Left lung (tissue), 14 donors: Measurements from ENCODE around the gene GABRR1. TPM values are rescaled to one million over a fixed set of nuclear protein-coding genes. Genes with fewer than 3 reads are reported as not detected.

Experiments used
- ATAC-seq: fragments of 200-7000 bp; cut with Tn5 transposase; one replicate; pipeline ENCODE4 v1.9.1; 2020; ENCODE audit warnings: moderate library complexity
- DNase-seq, 4 donors: peaks; one replicate each; pipeline ENCODE4 v3.0.0-alpha.2; 2013 to 2020
- H3K27ac ChIP-seq, 2 donors: fragments of 200-600 bp; sonication (generic) in 1 of 2; one replicate each; pipeline versions ENCODE4 v1.5.0 to v1.8.0; 2020 to 2021
- H3K27me3 ChIP-seq, 2 donors: fragments of 200-600 bp; sonication (generic) in 1 of 2; one replicate each; pipeline versions ENCODE4 v1.5.0 to v1.8.0; 2020 to 2021
- H3K36me3 ChIP-seq, 2 donors: fragments of 200-600 bp; sonication (generic) in 1 of 2; one replicate each; pipeline versions ENCODE4 v1.5.0 to v1.8.0; 2020 to 2021
- H3K4me1 ChIP-seq, 2 donors: fragments of 200-600 bp; one replicate each; pipeline ENCODE4 v1.8.0; 2021
- H3K4me3 ChIP-seq, 2 donors: fragments of 200-600 bp; sonication (generic) in 1 of 2; one replicate each; pipeline versions ENCODE4 v1.5.0 to v1.8.0; 2020 to 2021; ENCODE audit warnings: mild to moderate bottlenecking in 1 of 2
- H3K9me3 ChIP-seq, 2 donors: fragments of 200-600 bp; sonication (generic) in 1 of 2; one replicate each; pipeline versions ENCODE4 v1.5.0 to v1.8.0; 2020 to 2021
- intact Hi-C, 2 donors: fragments of 100-400 bp; cut with DNase I; formaldehyde crosslinking; loops; one replicate each; pipeline versions ENCODE4 v1.11.2 to v1.14.2; 2022
- long read RNA-seq, 12 donors: library from polyadenylated mRNA in 2 of 12; unstranded in 2 of 12; transcript quantifications; one replicate each; pipeline ENCODE4 v2.0.0 and lab custom pipeline, GENCODE V29; 2019 to 2026
- polyA plus RNA-seq, 6 donors: library from polyadenylated mRNA; unstranded; fragments of 120-200 nt; gene quantifications; one replicate each; pipeline ENCODE4 v1.2.1, GENCODE V29; 2013; ENCODE audit not compliant: insufficient read length in 6 of 6
- total RNA-seq, 2 donors: library from RNA; stranded (reverse); fragmentation: NEBNext Ultra II Directional; extraction: Animal tissue kit (Norgen Biotek cat#: 25700); gene quantifications; one replicate each; pipeline ENCODE4 v1.2.1, GENCODE V29; 2021
- TF ChIP-seq, protein P1 (sequence below), 2 donors: fragments of 200-600 bp; sonication (generic) in 1 of 2; IDR thresholded peaks; one replicate each; pipeline versions ENCODE4 v1.5.0 to v1.8.0; 2021; ENCODE audit warnings: antibody characterized with exemption in 2 of 2
- donor health status: DM: no; HTN: yes; CAD: no.
- donor health status: DM: no; HTN: no; CAD: no.

Gene GABRR1
- not detected for total RNA-seq
- polyA plus RNA-seq = not detected
- long read RNA-seq, donor 1 = 0 reads
- long read RNA-seq, donor 2 = 0 reads
- long read RNA-seq, donor 3 = 0 reads
- long read RNA-seq, donor 4 = 0 reads
- long read RNA-seq, donor 5 = 0 reads
- long read RNA-seq, donor 6 = 0 reads
- long read RNA-seq, donor 7 = 0 reads
- long read RNA-seq, donor 8 = 0 reads
- long read RNA-seq, donor 9 = 0 reads
- long read RNA-seq, donor 10 = 0 reads
- long read RNA-seq, donor 11 = 0 reads
- long read RNA-seq, donor 12 = 0 reads

DNA sequence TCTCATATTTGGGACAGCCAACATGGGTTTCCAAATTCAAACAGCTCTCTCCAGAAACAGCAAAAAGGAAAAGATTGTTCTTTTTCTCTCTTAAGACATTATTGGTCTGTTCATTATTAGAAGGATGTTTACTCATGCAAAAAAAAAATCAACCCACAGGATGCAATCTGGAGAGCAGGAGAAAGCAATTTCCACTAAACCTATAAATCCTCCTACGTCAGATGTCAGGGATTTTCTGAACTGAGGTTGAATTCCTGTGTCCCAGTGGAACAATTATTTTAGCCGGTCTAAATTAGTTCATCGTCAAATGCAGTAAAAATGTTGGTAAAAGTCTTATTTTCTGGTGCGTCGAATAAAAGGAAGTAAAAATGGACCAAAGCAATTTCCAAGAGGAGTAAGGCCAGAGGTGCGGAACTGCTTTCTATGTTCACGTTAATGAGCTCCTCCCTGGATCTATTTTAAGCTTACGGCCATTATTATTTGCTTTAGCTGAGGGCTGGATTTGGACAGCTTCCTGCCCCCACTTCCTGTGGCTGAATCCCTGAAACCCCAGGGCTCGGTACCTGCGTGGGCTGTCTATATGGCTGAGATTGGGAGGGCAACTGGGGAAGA lies at the start of gene GABRR1:
Gene GABRR1 (minus strand): TSS at position 60 of the 612 bp plus-strand sequence. CDS start 36 bp downstream, at position 24.
- Histone ChIP-seq H3K27me3 (no peaks in the 10 kb centered on the region), H3K4me1 (no peaks in the 10 kb centered on the region), H3K4me3 (no peak within 1 kb of the TSS), H3K9me3 (no peaks in the 10 kb centered on the region), H3K36me3 (no peaks in the 10 kb centered on the region), H3K27ac (no peak within 1 kb of the TSS)
- intact Hi-C loops = no loop called here
- TF ChIP-seq, protein P1, sequence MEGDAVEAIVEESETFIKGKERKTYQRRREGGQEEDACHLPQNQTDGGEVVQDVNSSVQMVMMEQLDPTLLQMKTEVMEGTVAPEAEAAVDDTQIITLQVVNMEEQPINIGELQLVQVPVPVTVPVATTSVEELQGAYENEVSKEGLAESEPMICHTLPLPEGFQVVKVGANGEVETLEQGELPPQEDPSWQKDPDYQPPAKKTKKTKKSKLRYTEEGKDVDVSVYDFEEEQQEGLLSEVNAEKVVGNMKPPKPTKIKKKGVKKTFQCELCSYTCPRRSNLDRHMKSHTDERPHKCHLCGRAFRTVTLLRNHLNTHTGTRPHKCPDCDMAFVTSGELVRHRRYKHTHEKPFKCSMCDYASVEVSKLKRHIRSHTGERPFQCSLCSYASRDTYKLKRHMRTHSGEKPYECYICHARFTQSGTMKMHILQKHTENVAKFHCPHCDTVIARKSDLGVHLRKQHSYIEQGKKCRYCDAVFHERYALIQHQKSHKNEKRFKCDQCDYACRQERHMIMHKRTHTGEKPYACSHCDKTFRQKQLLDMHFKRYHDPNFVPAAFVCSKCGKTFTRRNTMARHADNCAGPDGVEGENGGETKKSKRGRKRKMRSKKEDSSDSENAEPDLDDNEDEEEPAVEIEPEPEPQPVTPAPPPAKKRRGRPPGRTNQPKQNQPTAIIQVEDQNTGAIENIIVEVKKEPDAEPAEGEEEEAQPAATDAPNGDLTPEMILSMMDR (IDR thresholded peaks at IDR 0.05) = no peak
- DNase-seq (no peak), ATAC-seq (no peak)

DNA sequence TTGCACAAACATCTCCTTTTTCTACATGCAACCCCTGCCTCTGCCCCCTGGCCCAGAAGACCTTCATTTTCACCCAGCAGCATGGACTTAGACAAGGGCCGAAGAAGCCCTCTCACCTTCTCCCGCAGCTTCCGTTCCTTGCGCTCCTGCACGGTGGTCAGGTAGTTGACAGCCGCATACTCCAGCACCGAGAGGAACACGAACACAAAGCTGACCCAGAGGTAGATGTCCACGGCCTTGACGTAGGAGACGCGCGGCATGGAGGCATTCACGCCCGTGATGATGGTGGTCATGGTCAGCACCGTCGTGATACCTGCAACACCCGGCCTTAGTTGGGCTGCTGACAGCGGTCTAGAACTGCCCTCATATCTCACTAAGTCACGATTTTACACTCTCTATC lies 47.1 kb upstream of the GABRR1 start:
- Histone ChIP-seq H3K36me3 (no peaks in the 10 kb centered on the region), H3K27ac (no peak overlapping the region), H3K27me3 (no peaks in the 10 kb centered on the region), H3K4me3 (no peak overlapping the region), H3K4me1 (no peaks in the 10 kb centered on the region), H3K9me3 (no peaks in the 10 kb centered on the region)
- ATAC-seq = no peak
- intact Hi-C loops = no loop called here
- DNase-seq = no peak
- TF ChIP-seq, protein P1 (IDR thresholded peaks at IDR 0.05) = no peak

DNA sequence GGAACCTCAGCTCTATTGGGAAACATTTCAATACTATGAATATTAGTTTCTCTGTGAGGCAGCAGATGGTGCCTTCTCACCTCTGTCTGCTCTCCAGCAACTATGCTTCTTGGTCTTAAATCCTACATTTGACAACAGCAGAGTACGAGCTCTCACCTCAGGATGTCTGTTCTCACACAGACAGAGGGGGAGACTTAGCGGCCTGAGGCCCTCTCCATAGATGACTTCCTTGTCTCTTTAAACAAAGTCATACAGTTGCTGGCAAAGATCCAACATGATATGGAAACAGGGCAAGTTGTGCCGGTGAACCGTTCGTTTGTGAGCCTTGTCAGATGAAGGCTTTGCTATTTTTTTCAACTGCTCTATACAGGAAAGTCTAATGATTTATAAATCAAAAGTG lies 43.7 kb upstream of the GABRR1 start:
- Histone ChIP-seq H3K27ac (no peak overlapping the region), H3K9me3 (no peaks in the 10 kb centered on the region), H3K4me3 (no peak overlapping the region), H3K36me3 (no peaks in the 10 kb centered on the region), H3K4me1 (no peaks in the 10 kb centered on the region), H3K27me3 (no peaks in the 10 kb centered on the region)
- intact Hi-C loops = no loop called here
- DNase-seq (peak in 2 of 4 donors; percentile 11 to 12), ATAC-seq (no peak)
- TF ChIP-seq, protein P1 (IDR thresholded peaks at IDR 0.05) = no peak

DNA sequence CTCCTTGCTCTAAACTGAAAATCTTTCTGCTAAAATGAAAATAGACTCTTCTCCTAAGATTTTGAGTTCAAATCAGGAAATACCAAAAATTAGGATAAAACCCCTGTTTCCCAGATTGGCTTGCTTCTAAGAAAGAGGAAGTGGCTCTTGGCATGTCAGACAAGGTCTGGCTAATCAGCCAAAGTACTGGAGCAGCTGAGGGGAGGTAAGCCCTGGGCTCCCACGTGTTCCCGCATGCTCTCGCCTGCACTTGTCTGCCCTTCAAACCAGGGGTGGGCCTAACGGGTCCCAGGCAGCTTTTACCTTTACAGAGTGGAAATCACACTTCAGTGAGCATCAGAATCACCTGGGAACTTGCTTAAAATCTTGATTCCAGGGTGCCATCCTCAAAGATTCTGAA lies 43.2 kb upstream of the GABRR1 start:
- intact Hi-C loops = no loop called here
- Histone ChIP-seq H3K4me3 (no peak overlapping the region), H3K9me3 (no peaks in the 10 kb centered on the region), H3K27me3 (no peaks in the 10 kb centered on the region), H3K36me3 (no peaks in the 10 kb centered on the region), H3K4me1 (no peaks in the 10 kb centered on the region), H3K27ac (no peak overlapping the region)
- no peak for ATAC-seq
- TF ChIP-seq, protein P1 (IDR thresholded peaks at IDR 0.05) = no peak
- no peak for DNase-seq

DNA sequence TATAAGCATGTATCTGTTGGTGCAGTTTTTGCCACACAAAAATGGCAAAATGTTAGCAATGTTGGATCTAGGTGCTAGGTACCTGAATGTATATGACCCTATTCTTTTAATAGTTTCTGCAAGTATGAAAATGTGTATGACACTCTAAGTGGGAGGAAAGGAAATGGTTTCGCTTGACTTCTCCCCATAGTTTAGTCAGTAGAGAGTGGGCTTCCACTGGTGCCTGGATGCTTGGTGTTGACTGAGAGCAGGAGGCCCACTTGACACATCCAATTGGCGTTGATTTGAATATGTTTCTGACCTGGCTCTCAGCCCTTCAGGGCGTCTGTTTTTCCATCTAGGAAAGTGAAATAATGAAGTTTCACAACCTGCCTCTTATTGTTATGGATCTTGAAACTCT lies 41.8 kb upstream of the GABRR1 start:
- TF ChIP-seq, protein P1 (IDR thresholded peaks at IDR 0.05) = no peak
- H3K4me3 ChIP-seq = no peak overlapping the region
- ATAC-seq (no peak), DNase-seq (no peak)
- no peaks in the 10 kb centered on the region for H3K9me3 ChIP-seq
- H3K27ac ChIP-seq = no peak overlapping the region
- H3K27me3 ChIP-seq = no peaks in the 10 kb centered on the region
- H3K4me1 ChIP-seq = no peaks in the 10 kb centered on the region
- no peaks in the 10 kb centered on the region for H3K36me3 ChIP-seq
- intact Hi-C loops = no loop called here
